ENCODE data around the gene FHOD3.

DNA sequence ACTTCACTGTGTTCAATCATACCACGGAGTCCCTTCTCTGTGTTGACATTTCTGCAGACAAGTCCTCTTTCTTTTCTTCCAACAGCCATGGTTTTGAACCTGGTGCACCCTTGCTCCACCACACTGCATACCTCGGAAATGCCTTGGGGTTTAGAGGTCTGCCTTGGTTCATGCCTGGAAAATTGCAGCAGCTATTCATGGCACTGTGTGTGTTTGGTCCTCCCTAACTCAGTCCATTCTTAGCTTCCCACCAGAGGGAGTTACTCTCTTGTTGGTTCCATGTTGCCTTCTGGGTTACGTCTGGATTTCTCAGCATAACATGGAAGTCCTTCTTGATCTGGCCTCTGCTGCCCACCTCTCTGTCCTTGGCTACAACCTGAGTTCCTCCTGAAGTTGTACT lies 206.0 kb downstream of the FHOD3 start:
- TF ChIP-seq, protein P1, sequence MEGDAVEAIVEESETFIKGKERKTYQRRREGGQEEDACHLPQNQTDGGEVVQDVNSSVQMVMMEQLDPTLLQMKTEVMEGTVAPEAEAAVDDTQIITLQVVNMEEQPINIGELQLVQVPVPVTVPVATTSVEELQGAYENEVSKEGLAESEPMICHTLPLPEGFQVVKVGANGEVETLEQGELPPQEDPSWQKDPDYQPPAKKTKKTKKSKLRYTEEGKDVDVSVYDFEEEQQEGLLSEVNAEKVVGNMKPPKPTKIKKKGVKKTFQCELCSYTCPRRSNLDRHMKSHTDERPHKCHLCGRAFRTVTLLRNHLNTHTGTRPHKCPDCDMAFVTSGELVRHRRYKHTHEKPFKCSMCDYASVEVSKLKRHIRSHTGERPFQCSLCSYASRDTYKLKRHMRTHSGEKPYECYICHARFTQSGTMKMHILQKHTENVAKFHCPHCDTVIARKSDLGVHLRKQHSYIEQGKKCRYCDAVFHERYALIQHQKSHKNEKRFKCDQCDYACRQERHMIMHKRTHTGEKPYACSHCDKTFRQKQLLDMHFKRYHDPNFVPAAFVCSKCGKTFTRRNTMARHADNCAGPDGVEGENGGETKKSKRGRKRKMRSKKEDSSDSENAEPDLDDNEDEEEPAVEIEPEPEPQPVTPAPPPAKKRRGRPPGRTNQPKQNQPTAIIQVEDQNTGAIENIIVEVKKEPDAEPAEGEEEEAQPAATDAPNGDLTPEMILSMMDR (IDR thresholded peaks at IDR 0.05) = no peak
- no peak for TF ChIP-seq RNF2 (IDR thresholded peaks at IDR 0.05; ENCODE audit: borderline replicate concordance, low read depth)
- no peak for TF ChIP-seq EP300 (IDR thresholded peaks at IDR 0.05)
- no peak for TF ChIP-seq MYC (IDR thresholded peaks at IDR 0.05; ENCODE audit: borderline replicate concordance, low read length)
- TF ChIP-seq HDAC2 (IDR thresholded peaks at IDR 0.05) = no peak
- TF ChIP-seq MAFK (IDR thresholded peaks at IDR 0.05; ENCODE audit: partially characterized antibody) = no peak
